Tibial nerve (tissue), 4 donors: ENCODE data around the gene PYDC1.

ENCODE experiments used
- EP300 ChIP-seq, 2 donors: sonication (generic); formaldehyde crosslinking; IDR thresholded peaks; one replicate each; pipeline ENCODE4 v1.6.1; 2017; ENCODE audit warnings: antibody characterized with exemption in 2 of 2, mild to moderate bottlenecking in 1 of 2
- POLR2A ChIP-seq, 2 donors: fragments of 450-650 bp; IDR thresholded peaks; one replicate each; pipeline ENCODE4 v1.6.1; 2017; ENCODE audit warnings: antibody characterized with exemption in 2 of 2, mild to moderate bottlenecking in 2 of 2, moderate library complexity in 2 of 2
- TF ChIP-seq, protein P1 (sequence below), 5 experiments: fragments of 200-600 bp in 3 of 5; fragments of 450-650 bp in 2 of 5; sonication (generic) in 3 of 5; IDR thresholded peaks; one replicate each; pipeline ENCODE4 v1.5.1; 2016 to 2019; ENCODE audit warnings: antibody characterized with exemption in 5 of 5, mild to moderate bottlenecking in 3 of 5, moderate library complexity in 2 of 5

DNA sequence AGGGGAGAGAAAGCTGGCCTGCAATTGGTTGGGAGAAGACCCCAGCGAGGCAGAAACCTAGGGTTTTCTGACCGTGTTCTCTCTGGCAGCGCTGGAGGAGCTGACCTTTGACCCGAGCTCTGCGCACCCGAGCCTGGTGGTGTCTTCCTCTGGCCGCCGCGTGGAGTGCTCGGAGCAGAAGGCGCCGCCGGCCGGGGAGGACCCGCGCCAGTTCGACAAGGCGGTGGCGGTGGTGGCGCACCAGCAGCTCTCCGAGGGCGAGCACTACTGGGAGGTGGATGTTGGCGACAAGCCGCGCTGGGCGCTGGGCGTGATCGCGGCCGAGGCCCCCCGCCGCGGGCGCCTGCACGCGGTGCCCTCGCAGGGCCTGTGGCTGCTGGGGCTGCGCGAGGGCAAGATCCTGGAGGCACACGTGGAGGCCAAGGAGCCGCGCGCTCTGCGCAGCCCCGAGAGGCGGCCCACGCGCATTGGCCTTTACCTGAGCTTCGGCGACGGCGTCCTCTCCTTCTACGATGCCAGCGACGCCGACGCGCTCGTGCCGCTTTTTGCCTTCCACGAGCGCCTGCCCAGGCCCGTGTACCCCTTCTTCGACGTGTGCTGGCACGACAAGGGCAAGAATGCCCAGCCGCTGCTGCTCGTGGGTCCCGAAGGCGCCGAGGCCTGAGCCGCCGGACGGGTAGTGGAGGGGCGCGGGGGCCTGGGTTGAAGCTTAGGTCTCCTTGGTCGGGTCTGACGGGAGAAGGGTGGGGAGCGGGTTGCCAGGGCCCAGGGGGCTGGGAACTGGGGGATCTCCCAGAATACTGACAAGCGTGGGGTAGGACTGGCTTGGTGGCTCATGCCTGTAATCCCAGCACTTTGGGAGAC, 7.4 kb upstream of the PYDC1 start:
- TF ChIP-seq, protein P1, sequence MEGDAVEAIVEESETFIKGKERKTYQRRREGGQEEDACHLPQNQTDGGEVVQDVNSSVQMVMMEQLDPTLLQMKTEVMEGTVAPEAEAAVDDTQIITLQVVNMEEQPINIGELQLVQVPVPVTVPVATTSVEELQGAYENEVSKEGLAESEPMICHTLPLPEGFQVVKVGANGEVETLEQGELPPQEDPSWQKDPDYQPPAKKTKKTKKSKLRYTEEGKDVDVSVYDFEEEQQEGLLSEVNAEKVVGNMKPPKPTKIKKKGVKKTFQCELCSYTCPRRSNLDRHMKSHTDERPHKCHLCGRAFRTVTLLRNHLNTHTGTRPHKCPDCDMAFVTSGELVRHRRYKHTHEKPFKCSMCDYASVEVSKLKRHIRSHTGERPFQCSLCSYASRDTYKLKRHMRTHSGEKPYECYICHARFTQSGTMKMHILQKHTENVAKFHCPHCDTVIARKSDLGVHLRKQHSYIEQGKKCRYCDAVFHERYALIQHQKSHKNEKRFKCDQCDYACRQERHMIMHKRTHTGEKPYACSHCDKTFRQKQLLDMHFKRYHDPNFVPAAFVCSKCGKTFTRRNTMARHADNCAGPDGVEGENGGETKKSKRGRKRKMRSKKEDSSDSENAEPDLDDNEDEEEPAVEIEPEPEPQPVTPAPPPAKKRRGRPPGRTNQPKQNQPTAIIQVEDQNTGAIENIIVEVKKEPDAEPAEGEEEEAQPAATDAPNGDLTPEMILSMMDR (IDR thresholded peaks at IDR 0.05) = no peak
- TF ChIP-seq POLR2A (IDR thresholded peaks at IDR 0.05) (no peak), EP300 (IDR thresholded peaks at IDR 0.05) (no peak)
